ENCODE results near the gene ALKBH7.

DNA sequence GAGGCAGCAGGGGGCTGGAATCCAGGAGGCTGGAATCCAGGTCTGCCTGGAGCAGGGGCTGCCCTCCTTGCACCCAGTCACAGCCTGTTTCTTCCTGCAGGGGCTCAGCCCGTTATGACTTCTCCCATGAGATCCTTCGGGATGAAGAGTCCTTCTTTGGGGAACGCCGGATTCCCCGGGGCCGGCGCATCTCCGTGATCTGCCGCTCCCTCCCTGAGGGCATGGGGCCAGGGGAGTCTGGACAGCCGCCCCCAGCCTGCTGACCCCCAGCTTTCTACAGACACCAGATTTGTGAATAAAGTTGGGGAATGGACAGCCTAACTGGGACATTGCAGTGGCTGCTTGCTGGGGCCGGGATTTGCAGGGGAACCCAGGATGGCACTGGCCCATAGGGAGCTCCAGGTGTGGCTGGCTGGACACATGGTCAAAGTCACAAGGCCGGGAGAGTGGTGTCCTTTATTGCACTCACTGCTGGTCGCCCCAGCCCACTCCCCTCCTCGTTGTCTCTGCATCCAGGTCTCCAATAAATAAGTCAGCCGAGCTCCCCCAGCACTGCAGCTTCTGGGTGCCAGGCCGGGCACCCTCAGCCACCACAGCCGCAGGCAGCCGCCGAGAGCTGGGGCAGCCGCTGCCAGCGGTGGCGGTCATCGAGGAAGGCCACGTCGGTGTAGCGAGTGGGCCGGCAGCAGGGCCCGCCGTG is 2.3 kb downstream of the ALKBH7 start:
- TF ChIP-seq ZFP3 (CRISPR knock-in tag; IDR thresholded peaks at IDR 0.05) = no peak
- TF ChIP-seq SNAI2 (CRISPR knock-in tag; IDR thresholded peaks at IDR 0.05) = no peak
- no peak for TF ChIP-seq ZNF565 (CRISPR knock-in tag; conservative IDR thresholded peaks at IDR 0.05; ENCODE audit: low read depth)

Data from SK-N-SH treated with all-trans-retinoic acid at 6 μM for 48 hours (cell line).